HepG2 (cell line): Measurements from ENCODE around the gene PSMB1. TPM values are rescaled to one million over a fixed set of nuclear protein-coding genes. Genes with fewer than 3 reads are reported as not detected.

Source experiments
- CSRNP2 ChIP-seq: sonication (generic); formaldehyde crosslinking; conservative IDR thresholded peaks from 2 replicates; pipeline ENCODE4 v1.8.0; 2022; ENCODE audit warnings: low read depth, missing genetic modification reagents
- DMAP1 ChIP-seq: IDR thresholded peaks from 2 replicates; pipeline ENCODE4 v1.6.1; 2016
- HDAC1 ChIP-seq: sonication (generic); formaldehyde crosslinking; IDR thresholded peaks from 2 replicates; pipeline ENCODE4 v1.5.1; 2020; ENCODE audit warnings: mild to moderate bottlenecking, missing genetic modification reagents
- KLF6 ChIP-seq: IDR thresholded peaks from 2 replicates; pipeline ENCODE4 v1.8.0; 2016; ENCODE audit warnings: missing biosample characterization, missing genetic modification reagents
- MXD4 ChIP-seq: IDR thresholded peaks from 2 replicates; pipeline ENCODE4 v1.6.1; 2016; ENCODE audit warnings: mild to moderate bottlenecking, missing biosample characterization, missing genetic modification reagents
- PHF20 ChIP-seq: sonication (generic); formaldehyde crosslinking; IDR thresholded peaks from 2 replicates; pipeline ENCODE4 v1.5.0; 2020; ENCODE audit warnings: mild to moderate bottlenecking, missing genetic modification reagents
- RXRA ChIP-seq: sonication (generic); formaldehyde crosslinking; IDR thresholded peaks from 2 replicates; pipeline ENCODE4 v1.5.1; 2020; ENCODE audit warnings: missing genetic modification reagents
- SIN3A ChIP-seq: IDR thresholded peaks from 2 replicates; pipeline ENCODE4 v1.6.1; 2011; ENCODE audit warnings: low read depth, mild to moderate bottlenecking, control low read depth, low read length, borderline replicate concordance
- TIGD3 ChIP-seq: sonication (generic); formaldehyde crosslinking; IDR thresholded peaks from 2 replicates; pipeline ENCODE4 v1.5.1; 2020; ENCODE audit warnings: mild to moderate bottlenecking, missing genetic modification reagents, borderline replicate concordance
- TRAFD1 ChIP-seq: sonication (generic); formaldehyde crosslinking; IDR thresholded peaks from 2 replicates; pipeline ENCODE4 v1.5.1; 2020; ENCODE audit warnings: missing genetic modification reagents, mild to moderate bottlenecking, borderline replicate concordance
- ZFP91 ChIP-seq: sonication (generic); formaldehyde crosslinking; IDR thresholded peaks from 2 replicates; pipeline ENCODE4 v1.9.0; 2022; ENCODE audit warnings: missing genetic modification reagents, mild to moderate bottlenecking, borderline replicate concordance
- ZMYM2 ChIP-seq: sonication (generic); formaldehyde crosslinking; IDR thresholded peaks from 2 replicates; pipeline ENCODE4 v1.8.0; 2022; ENCODE audit warnings: mild to moderate bottlenecking, missing genetic modification reagents
- ZNF30 ChIP-seq: sonication (generic); formaldehyde crosslinking; IDR thresholded peaks from 2 replicates; pipeline ENCODE4 v1.5.0; 2020; ENCODE audit warnings: mild to moderate bottlenecking, missing genetic modification reagents
- ZNF501 ChIP-seq: sonication (generic); formaldehyde crosslinking; IDR thresholded peaks from 2 replicates; pipeline ENCODE4 v1.5.1; 2020; ENCODE audit warnings: mild to moderate bottlenecking, moderate library complexity, missing genetic modification reagents
- ZNF687 ChIP-seq: sonication (generic); formaldehyde crosslinking; IDR thresholded peaks from 2 replicates; pipeline ENCODE4 v1.5.1; 2020; ENCODE audit warnings: mild to moderate bottlenecking, missing genetic modification reagents, moderate library complexity
- ZNF776 ChIP-seq: sonication (generic); formaldehyde crosslinking; IDR thresholded peaks from 2 replicates; pipeline ENCODE4 v1.4.0; 2020; ENCODE audit warnings: mild to moderate bottlenecking, missing genetic modification reagents
- ZSCAN9 ChIP-seq: IDR thresholded peaks from 2 replicates; pipeline ENCODE4 v1.6.1; 2016; ENCODE audit warnings: borderline replicate concordance
- polyA plus RNA-seq, 8 experiments: library from polyadenylated mRNA; depleted of rRNA in 3 of 8; stranded (reverse) in 7 of 8; unstranded in 1 of 8; fragments of >200 nt; fragmentation: Illumina TruSeq in 4 of 8; extraction: Trizol in 4 of 8; gene quantifications; 2 replicates each; pipeline versions ENCODE4 v1.2.1 to v1.2.3, GENCODE V29; 2011 to 2016; ENCODE audit warnings: low read depth in 4 of 8, missing spikeins in 1 of 8, mixed read lengths in 1 of 8; ENCODE audit not compliant: insufficient read depth in 1 of 8
- total RNA-seq, 5 experiments: library from RNA; depleted of rRNA; stranded (reverse); fragments of >200 nt; fragmentation: Illumina TruSeq; extraction: Trizol; gene quantifications; 2 replicates each; pipeline ENCODE4 v1.2.3, GENCODE V29; 2016; ENCODE audit warnings: low read depth in 1 of 5

PSMB1 gene
- total and polyA plus RNA-seq, 2 of the 13 experiments (the other 11 are each of a cell fraction or from before 2014, with no cell fraction given): 528 to 592 TPM

GRCh38 chr6:170584181-170584953 is 31.3 kb upstream of the PSMB1 start, which contains the start of gene PDCD2 (continued):
- TF ChIP-seq HDAC1 (peak; percentile 88), KLF6 (CRISPR knock-in tag) (no peak; the same call in 1 of the 2 replicates), ZNF30 (no peak), ZNF687 (CRISPR knock-in tag) (peak; percentile 87), ZFP91 (CRISPR knock-in tag) (peak; percentile 76), ZNF776 (CRISPR knock-in tag) (peak; percentile 27; the same call in 1 of the 2 replicates), CSRNP2 (CRISPR knock-in tag) (no peak), TRAFD1 (0 out of 2 replicates have a peak, but pooled peaks have one; percentile 66), ZNF501 (peak; percentile 63; the same call in 1 of the 2 replicates), RXRA (CRISPR knock-in tag) (peak; percentile 70), ZSCAN9 (no peak), DMAP1 (CRISPR knock-in tag) (peak; percentile 82), PHF20 (peak; percentile 97), SIN3A (peak; percentile 96), TIGD3 (no peak; the same call in 1 of the 2 replicates), ZMYM2 (CRISPR knock-in tag) (no peak), MXD4 (peak; percentile 87; the same call in 1 of the 2 replicates)
